BJ (cell line): ENCODE data around the gene PYGO2. TPM values are rescaled to one million over a fixed set of nuclear protein-coding genes. Genes with fewer than 3 reads are reported as not detected.
"Not testable (repeated sequence)": the region's sequence is repeated elsewhere in the genome, so short reads cannot be mapped to it uniquely, and the experiment has no call there.

Source experiments
- CTCF ChIA-PET: fragments of 350-600 bp; formaldehyde crosslinking; extraction: SDS; loops from one replicate; lab custom pipeline; 2021; ENCODE audit warnings: antibody characterized with exemption, inconsistent platforms; lab: Yijun Ruan, JAX
- POLR2A ChIA-PET: fragments of 300-600 bp; sonication (Branson Sonifier 250); formaldehyde crosslinking; extraction: SDS; loops from one replicate; lab custom pipeline; 2021; ENCODE audit warnings: antibody characterized with exemption; lab: Charles Lee
- DNase-seq: peaks from one replicate; pipeline ENCODE4 v3.0.0-alpha.2; 2011; ENCODE audit warnings: low read depth
- H3K27me3 ChIP-seq: 2 replicates; pipeline ENCODE4 v1.6.0; 2011; ENCODE audit warnings: low read length; ENCODE audit not compliant: control insufficient read depth, insufficient read depth
- H3K36me3 ChIP-seq: 2 replicates; pipeline ENCODE4 v1.5.1; 2011; ENCODE audit warnings: low read length; ENCODE audit not compliant: control insufficient read depth, insufficient read depth
- H3K4me3 ChIP-seq: 2 replicates; pipeline ENCODE4 v1.5.1; 2011; ENCODE audit warnings: low read depth, mild to moderate bottlenecking, control low read depth, low read length
- polyA plus RNA-seq: library from polyadenylated mRNA; depleted of rRNA; stranded (reverse); fragments of >200 nt; gene quantifications from 2 replicates; pipeline ENCODE4 v1.2.3, GENCODE V29; 2011
- TF ChIP-seq, protein P1 (sequence below): IDR thresholded peaks from 2 replicates; pipeline ENCODE4 v1.5.1; 2011; ENCODE audit warnings: low read depth, mild to moderate bottlenecking, control low read depth, inconsistent platforms, low read length, moderate library complexity; ENCODE audit not compliant: insufficient read depth

Gene PYGO2
- polyA plus RNA-seq, 1 experiment, result 21.0 TPM

DNA sequence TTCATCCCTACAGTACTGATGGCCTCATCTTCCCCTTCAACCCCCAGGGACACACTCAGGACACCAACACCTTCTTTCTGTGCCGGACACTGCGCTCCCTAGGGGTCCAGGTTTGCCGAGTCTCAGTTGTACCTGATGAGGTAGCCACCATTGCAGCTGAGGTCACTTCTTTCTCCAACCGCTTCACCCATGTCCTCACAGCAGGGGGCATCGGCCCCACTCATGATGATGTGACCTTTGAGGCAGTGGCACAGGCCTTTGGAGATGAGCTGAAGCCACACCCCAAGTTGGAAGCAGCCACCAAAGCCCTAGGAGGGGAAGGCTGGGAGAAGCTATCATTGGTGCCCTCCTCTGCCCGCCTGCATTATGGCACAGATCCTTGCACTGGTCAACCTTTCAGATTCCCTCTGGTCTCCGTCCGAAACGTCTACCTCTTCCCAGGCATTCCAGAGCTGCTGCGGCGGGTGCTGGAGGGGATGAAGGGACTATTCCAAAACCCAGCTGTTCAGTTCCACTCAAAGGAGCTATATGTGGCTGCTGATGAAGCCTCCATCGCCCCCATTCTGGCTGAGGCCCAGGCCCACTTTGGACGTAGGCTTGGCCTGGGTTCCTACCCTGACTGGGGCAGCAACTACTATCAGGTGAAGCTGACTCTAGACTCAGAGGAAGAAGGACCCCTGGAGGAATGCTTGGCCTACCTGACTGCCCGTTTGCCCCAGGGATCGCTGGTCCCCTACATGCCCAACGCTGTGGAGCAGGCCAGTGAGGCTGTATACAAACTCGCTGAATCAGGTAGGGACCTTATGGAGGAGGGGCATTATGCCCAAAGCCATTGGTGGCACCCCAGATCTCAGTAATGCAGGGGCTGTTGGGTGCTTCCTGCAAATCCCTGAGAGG, 26.7 kb upstream of the PYGO2 start:
- TF ChIP-seq, protein P1, sequence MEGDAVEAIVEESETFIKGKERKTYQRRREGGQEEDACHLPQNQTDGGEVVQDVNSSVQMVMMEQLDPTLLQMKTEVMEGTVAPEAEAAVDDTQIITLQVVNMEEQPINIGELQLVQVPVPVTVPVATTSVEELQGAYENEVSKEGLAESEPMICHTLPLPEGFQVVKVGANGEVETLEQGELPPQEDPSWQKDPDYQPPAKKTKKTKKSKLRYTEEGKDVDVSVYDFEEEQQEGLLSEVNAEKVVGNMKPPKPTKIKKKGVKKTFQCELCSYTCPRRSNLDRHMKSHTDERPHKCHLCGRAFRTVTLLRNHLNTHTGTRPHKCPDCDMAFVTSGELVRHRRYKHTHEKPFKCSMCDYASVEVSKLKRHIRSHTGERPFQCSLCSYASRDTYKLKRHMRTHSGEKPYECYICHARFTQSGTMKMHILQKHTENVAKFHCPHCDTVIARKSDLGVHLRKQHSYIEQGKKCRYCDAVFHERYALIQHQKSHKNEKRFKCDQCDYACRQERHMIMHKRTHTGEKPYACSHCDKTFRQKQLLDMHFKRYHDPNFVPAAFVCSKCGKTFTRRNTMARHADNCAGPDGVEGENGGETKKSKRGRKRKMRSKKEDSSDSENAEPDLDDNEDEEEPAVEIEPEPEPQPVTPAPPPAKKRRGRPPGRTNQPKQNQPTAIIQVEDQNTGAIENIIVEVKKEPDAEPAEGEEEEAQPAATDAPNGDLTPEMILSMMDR, result no peak
- peaks cover 17% of the 10 kb centered on the region for H3K36me3 ChIP-seq
- POLR2A ChIA-PET, result no interaction called here
- no peak for DNase-seq
- no peak overlapping the region for H3K4me3 ChIP-seq
- CTCF ChIA-PET, result interaction anchor here (0.7 to 1.7 kb wide), 8 partner anchors 8 to 72 kb away, joined by 3 to 6 read pairs (median 3); partner anchors contain the start of gene PYGO2
- H3K27me3 ChIP-seq, result no peaks in the 10 kb centered on the region

DNA sequence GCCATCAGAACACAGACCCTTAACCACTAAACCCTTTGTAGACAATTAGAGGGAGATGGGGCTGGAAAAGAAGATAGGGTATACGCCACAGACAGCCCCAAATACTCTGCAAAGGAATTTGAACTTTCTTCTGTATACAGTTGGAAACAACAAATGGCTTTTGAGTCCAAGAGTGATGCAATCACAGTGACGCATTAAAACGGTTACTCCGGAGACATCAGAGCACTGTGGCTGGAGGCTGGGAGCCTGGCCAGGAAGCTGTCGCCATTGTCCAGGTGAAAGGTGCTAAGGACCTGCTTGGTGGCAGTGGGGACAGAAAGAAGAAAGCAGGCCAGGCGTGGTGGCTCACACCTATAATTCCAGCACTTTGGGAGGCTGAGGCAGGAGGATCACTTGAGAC, 25.7 kb upstream of the PYGO2 start:
- no peak overlapping the region for H3K4me3 ChIP-seq
- ChIA-PET POLR2A (no interaction called here), CTCF (interaction anchor here (0.7 to 1.7 kb wide), 8 partner anchors 9 to 73 kb away, joined by 3 to 6 read pairs (median 4); partner anchors contain the start of gene PYGO2)
- TF ChIP-seq, protein P1, result no peak
- no peak for DNase-seq
- H3K36me3 ChIP-seq, result peaks cover 17% of the 10 kb centered on the region
- no peaks in the 10 kb centered on the region for H3K27me3 ChIP-seq

DNA sequence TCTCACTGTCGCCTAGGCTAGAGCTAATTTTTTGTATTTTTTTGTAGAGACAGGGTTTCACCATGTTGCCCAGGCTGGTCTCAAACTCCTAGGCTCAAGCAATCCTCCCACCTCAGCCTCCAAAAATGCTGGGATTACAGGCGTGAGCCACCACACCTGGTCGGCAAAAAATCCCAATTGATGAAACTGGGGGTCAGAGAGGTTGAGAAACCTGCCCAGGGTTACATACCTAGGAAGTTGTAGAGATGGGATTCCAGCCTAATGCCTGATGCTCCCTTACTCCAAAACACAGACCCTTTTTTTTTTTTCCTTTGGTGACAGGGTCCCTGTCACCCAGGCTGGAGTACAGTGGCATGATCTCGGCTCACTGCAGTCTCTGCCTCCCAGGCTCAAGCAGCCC, 25.2 kb upstream of the PYGO2 start:
- not testable (repeated sequence) for DNase-seq, H3K27me3 ChIP-seq, H3K4me3 ChIP-seq
- peaks cover 17% of the 10 kb centered on the region for H3K36me3 ChIP-seq
- CTCF ChIA-PET, result interaction anchor here (1.2 kb wide), 1 partner anchor 31 kb away, joined by 4 read pairs; no protein-coding TSS in a partner anchor
- POLR2A ChIA-PET, result interaction anchor here (0.6 kb wide), 2 partner anchors 17 to 75 kb away, joined by 8 to 10 read pairs; no protein-coding TSS in a partner anchor

DNA sequence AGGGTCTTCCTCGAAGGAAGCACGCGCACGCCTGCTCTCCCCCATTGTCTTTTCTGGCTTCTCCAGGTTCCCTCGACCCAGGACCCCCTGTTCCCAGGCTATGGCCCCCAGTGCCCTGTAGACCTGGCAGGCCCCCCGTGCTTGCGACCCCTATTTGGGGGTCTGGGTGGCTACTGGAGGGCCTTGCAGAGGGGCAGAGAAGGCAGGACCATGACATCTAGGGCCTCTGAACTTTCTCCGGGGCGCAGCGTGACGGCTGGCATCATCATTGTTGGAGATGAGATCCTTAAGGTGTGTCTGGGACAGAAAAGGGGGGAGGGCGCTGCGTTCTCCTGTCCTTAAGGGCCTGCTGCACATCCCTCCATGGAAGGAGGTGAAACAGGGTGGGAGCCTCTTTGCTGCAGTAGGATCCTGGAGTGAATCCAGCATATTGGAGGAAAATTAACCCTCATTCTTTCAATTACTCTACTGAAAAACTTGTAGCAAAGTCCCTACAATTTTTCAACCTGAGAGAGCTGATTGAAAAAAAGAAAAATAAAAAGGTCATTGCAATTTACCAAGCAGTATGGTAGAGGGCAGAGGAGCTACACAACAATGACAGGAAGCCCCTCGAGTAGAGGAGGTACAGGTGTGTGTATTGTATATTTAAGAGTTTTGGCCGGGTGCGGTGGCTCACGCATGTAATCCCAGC, 22.3 kb upstream of the PYGO2 start:
- DNase-seq, result no peak
- TF ChIP-seq, protein P1, result no peak
- Histone ChIP-seq H3K36me3 (peaks cover 10% of the 10 kb centered on the region), H3K27me3 (no peaks in the 10 kb centered on the region), H3K4me3 (peak overlapping the region; percentile 62)
- ChIA-PET CTCF (interaction anchor here (0.9 to 3.6 kb wide), 8 partner anchors 10 to 101 kb away, joined by 3 to 23 read pairs (median 4); partner anchors contain the start of genes ADAM15, LENEP and PBXIP1), POLR2A (no interaction called here)

DNA sequence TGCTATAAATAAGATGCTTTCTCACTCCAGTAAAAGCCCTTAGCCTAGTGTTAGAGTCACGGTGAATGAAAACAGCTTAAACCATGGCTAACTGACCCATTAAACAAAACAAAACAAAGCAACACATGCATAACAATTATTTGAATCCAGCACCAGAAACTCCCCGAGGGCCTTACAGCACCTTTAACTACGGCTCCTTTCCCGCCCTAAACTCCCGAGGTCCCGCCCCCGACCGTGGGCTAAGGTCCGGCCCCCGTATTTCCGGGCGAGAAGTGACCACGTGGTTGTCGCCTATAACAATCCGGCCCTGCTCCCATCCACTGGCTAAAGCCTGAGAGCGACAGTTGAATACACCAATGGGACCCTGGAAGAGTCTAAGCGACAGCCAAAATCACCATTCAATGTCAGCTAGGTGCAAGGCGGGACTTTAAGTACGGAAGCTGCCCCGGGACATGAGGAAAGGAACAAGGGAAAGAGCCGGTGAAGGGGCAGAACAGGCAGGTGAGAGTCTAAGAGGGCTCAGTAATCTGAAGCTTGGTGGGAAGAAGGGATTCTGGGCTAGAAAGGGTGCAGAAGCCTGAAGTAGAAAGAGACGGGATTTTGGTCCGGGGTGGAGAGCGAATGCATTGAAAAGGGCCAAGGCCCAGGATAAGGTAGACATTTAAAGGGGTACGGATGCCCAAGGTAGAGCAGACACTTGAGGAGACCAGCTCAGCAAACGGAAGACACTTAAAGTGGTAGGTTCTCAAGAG, 21.5 kb upstream of the PYGO2 start, which contains the start of gene FLAD1:
TSS of gene FLAD1 (plus strand) at position 448 of the 752 bp plus-strand sequence. CDS start 351 bp downstream, outside the sequence.
- TF ChIP-seq, protein P1, result no peak
- DNase-seq, result peak; percentile 98
- ChIA-PET POLR2A (no interaction called here), CTCF (interaction anchor here (1.0 to 3.6 kb wide), 7 partner anchors 9 to 102 kb away, joined by 3 to 23 read pairs (median 4); partner anchors contain the start of genes ADAM15, LENEP and PBXIP1)
- Histone ChIP-seq H3K27me3 (no peaks in the 10 kb centered on the region), H3K36me3 (peaks cover 4% of the 10 kb centered on the region), H3K4me3 (peak within 1 kb of the TSS; percentile 62)
